Hypothalamus (tissue), 51 donors: ENCODE data around the gene ZNF429.
"Not testable (repeated sequence)": the region's sequence is repeated elsewhere in the genome, so short reads cannot be mapped to it uniquely, and the experiment has no call there.

Experiments used
- DNase-seq, 51 donors: peaks; one replicate each; lab custom pipeline; 2025; lab: John Stamatoyannopoulos, UW

The ZNF429 gene

DNA sequence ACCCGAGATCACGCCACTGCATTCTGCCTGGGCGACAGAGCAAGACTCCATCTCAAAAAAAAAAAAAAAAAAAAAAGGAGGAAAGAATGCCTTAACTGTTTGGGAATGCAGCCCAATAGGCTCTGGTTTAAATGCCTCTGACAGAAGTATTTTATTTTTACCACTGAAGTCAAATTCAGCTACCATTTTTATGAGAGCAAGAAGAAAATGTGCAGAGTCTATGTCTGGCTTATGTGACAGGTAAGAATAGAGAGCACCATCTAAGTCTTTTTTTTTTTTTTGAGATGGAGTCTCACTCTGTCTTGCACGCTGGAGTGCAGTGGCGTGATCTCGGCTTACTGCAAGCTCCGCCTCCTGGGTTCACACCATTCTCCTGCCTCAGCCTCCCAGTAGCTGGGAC, 7.2 kb downstream of the ZNF429 start:
- not testable (repeated sequence) for DNase-seq

DNA sequence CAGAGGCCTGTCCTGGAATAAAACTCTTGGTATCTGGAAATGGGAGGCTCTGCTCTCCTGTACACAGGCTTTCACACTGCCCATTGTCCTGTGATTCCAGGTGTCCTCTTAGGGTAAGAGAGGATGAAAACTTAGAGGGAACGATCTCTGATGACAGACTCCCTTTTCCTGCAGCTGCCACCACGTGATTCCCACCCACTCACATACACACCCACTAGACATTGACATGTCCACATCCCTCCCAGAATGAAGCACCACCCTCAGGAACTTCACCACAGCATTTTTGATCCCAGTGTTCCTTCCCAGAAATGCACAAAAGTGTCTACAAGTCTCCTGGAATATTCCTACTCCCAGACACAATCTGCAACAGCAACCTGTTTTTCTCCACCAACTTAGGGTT, 8.2 kb downstream of the ZNF429 start:
- no peak for DNase-seq

GRCh38 chr19:21519488-21519887, 14.1 kb downstream of the ZNF429 start:
- no peak for DNase-seq

GRCh38 chr19:21532904-21533303, 27.5 kb downstream of the ZNF429 start:
- no peak for DNase-seq

DNA sequence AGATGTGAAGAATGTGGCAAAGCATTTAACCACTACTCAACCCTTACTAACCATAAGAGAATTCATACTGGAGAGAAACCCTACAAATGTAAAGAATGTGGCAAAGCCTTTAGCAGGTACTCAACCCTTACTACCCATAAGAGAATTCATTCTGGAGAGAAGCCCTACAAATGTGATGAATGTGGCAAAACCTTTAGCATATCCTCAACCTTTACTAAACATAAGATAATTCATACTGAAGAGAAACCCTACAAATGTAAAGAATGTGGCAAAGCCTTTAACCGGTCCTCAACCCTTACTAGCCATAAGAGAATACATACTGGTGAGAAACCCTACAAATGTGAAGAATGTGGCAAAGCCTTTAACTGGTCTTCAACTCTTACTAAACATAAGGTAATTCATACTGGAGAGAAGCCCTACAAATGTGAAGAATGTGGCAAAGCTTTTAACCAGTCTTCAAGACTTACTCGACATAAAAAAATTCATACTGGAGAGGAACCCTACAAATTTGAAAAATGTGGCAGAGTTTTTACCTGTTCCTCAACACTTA, 31.4 kb downstream of the ZNF429 start:
- DNase-seq = not testable (repeated sequence)

DNA sequence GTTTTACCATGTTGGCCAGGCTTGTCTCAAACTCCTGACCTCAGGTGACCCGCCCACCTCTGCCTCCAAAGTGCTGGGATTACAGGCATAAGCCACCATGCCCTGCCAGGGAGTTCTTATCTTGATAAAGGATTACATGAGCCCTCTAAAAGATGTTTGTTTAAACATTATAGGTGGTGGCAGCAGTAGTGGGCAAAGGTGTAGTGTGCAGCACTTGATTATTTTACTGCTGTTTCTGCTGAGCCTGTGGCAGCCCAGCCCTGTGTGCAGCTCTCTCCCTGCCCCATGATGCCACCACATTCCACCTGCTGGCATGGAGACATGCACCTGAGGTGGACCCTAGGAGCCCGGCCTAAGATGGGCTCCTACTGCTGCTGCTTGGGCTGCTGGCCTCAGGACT, 54.0 kb downstream of the ZNF429 start:
- no peak for DNase-seq

GRCh38 chr19:21564406-21564805, 59.0 kb downstream of the ZNF429 start:
- DNase-seq = no peak

DNA sequence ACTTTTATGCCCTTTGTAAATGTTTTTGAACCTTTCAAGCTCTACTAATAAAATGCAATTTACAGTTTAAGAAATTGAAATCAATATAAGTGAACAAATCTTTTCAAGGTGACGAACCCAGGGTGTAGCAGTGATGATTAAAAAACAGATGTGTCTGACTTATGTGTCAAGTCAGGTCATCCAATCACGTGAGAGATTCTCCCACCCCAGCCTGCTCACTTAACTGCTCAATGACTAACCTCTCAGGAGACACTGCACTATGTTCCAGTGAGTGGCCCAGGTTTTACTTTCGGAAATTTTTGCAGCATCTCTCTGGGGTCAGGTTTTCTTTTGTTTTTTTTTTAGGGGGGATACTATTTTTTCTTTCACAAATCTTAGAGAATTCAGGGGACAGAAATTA, 60.7 kb downstream of the ZNF429 start:
- DNase-seq = no peak

- not testable (repeated sequence) for DNase-seq
Measured at GRCh38 chr19:21567806-21568205, 62.4 kb downstream of the ZNF429 start.

- DNase-seq = peak; percentile 6 to 94 (median 75)
Measured at GRCh38 chr19:21568816-21569493, 63.6 kb downstream of the ZNF429 start.

DNA sequence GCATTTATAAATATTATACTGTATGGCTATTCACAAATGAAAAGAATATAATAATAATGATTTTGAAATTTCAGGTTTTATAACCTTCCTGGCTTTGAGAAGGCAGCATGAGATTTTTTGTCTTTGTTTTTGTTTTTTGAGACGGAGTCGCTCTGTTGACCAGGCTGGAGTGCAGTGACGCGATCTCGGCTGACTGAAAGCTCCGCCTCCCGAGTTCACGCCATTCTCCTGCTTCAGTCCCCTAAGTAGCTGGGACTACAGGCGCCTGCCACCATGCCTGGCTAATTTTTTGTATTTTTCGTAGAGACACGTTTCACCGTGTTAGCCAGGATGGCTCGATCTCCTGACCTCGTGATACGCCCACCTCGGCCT, 64.1 kb downstream of the ZNF429 start:
- peak in 25 of 51 donors; percentile 5 to 87 (median 43) for DNase-seq

- DNase-seq = no peak
Measured at GRCh38 chr19:21571316-21571715, 65.9 kb downstream of the ZNF429 start.

GRCh38 chr19:21574607-21575006, 69.2 kb downstream of the ZNF429 start:
- no peak for DNase-seq

DNA sequence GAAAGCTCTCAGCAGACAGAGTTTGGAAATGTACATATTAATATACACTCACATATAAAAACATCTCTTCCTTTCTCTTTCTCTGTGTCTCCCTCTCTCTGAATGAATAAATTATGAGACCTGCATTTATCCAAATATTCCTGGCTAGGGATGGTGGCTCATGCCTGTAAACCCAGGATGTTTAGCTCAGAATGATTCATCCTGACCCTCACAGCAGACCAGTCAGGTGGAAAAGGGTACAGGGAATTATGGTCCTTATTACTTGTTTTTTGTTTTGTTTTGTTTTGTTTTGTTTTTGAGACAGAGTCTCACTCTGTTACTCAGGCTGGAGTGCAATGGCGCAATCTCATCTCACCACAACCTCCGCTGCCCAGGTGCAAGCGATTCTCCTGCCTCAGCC, 71.1 kb downstream of the ZNF429 start:
- DNase-seq = no peak

- DNase-seq = no peak
Measured at GRCh38 chr19:21580101-21580500, 74.7 kb downstream of the ZNF429 start.

GRCh38 chr19:21580818-21581217, 75.4 kb downstream of the ZNF429 start:
- DNase-seq = no peak

- no peak for DNase-seq
Measured at GRCh38 chr19:21581646-21582240, 76.3 kb downstream of the ZNF429 start.

- DNase-seq = no peak
Measured at GRCh38 chr19:21584537-21584936, 79.1 kb downstream of the ZNF429 start.

GRCh38 chr19:21585281-21585890, 80.0 kb downstream of the ZNF429 start:
- no peak for DNase-seq

DNA sequence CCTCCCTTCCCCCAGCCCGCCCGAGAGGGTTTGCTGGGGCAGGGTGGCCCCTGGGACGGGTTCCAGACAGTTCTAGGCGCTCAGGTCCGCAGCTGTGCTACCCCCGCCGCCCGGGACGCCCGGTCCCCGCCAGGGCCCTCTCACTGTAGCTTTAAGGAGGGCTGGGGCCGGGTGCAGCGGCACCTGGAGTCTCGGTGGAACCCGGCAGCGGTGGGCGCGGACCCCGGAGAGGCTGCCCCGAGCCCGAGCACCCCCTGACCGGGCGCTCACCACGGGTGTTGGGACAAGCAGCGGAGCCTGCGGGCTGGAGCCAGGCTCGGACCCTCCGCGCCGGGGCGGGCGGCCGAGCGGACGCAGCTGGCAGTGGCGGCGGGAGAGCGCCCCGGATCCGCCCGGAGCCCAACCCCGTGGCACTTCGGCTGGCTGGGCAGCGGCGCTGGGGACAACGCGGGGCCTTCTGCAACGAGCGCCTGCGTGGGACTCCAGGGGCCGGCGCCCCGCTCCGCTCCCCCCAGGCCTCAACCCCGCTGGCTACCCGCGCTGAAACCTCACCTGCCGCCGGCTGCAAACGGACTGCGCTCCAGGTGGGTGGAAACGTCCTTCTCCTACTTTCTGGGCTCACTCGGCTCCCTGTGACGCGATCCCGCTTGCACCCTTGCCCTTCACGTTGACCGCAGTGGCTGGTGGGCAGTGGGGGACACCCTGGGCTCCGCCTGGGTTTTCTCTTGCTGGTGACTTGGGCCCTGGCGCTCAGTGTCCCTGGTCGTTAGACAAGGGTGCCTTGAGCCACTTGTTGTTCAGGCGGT, 81.1 kb downstream of the ZNF429 start:
- DNase-seq = peak in 15 of 51 donors; percentile 4 to 51 (median 29)

GRCh38 chr19:21587117-21587461, 81.7 kb downstream of the ZNF429 start:
- peak in 6 of 51 donors; percentile 2 to 39 (median 8) for DNase-seq
